Liver (tissue), 3 donors: ENCODE data around the gene VAC14.

Experiments used
- ATF3 ChIP-seq: IDR thresholded peaks from 2 replicates; pipeline ENCODE4 v1.6.1; 2016; ENCODE audit warnings: antibody characterized with exemption
- CTCF ChIP-seq: fragments of 150-350 bp; IDR thresholded peaks from 2 replicates; pipeline ENCODE4 v1.5.1; 2017; ENCODE audit warnings: improper control_type of control experiment, low read depth, low read length; ENCODE audit not compliant: missing input control
- HNF4G ChIP-seq: IDR thresholded peaks from 2 replicates; pipeline ENCODE4 v1.6.1; 2016; ENCODE audit warnings: antibody characterized with exemption
- REST ChIP-seq: IDR thresholded peaks from 2 replicates; pipeline ENCODE4 v1.6.1; 2016; ENCODE audit warnings: antibody characterized with exemption, mild to moderate bottlenecking
- SP1 ChIP-seq: IDR thresholded peaks from 2 replicates; pipeline ENCODE4 v1.6.1; 2018; ENCODE audit warnings: antibody characterized with exemption, mild to moderate bottlenecking
- ZBTB33 ChIP-seq: IDR thresholded peaks from 2 replicates; pipeline ENCODE4 v1.6.1; 2016; ENCODE audit warnings: antibody characterized with exemption
- donor health status: healthy.
- donor health status: healthy.

GRCh38 chr16:70691223-70692129 is 109.5 kb downstream of the VAC14 start:
- TF ChIP-seq HNF4G (no peak), REST (no peak), CTCF (no peak), ZBTB33 (no peak), SP1 (peak; percentile 10), ATF3 (no peak)
